SJCRH30 (cell line): ENCODE results near the gene WDR87. TPM values are rescaled to one million over a fixed set of nuclear protein-coding genes. Genes with fewer than 3 reads are reported as not detected.
"Not testable (repeated sequence)": the region's sequence is repeated elsewhere in the genome, so short reads cannot be mapped to it uniquely, and the experiment has no call there.

Source experiments
- DNase-seq, 2 experiments: peaks; one replicate each; pipeline ENCODE4 v3.0.0-alpha.2; 2015 to 2020
- H3K27ac ChIP-seq: fragments of 250-450 bp; sonication (Bioruptor Pico); 2 replicates; pipeline ENCODE4 v1.5.1; 2020; ENCODE audit warnings: mild to moderate bottlenecking, moderate library complexity
- H3K27me3 ChIP-seq: fragments of 250-450 bp; sonication (Bioruptor Pico); 2 replicates; pipeline ENCODE4 v1.5.1; 2020; ENCODE audit warnings: mild to moderate bottlenecking, moderate library complexity
- H3K36me3 ChIP-seq: fragments of 250-450 bp; sonication (Bioruptor Pico); 2 replicates; pipeline ENCODE4 v1.5.1; 2020; ENCODE audit warnings: mild to moderate bottlenecking, moderate library complexity
- H3K4me1 ChIP-seq: fragments of 250-450 bp; sonication (Bioruptor Pico); 2 replicates; pipeline ENCODE4 v1.5.1; 2020; ENCODE audit warnings: mild to moderate bottlenecking, moderate library complexity
- H3K4me3 ChIP-seq: fragments of 250-450 bp; sonication (Bioruptor Pico); 2 replicates; pipeline ENCODE4 v1.5.1; 2020; ENCODE audit warnings: mild to moderate bottlenecking, moderate library complexity
- H3K9me3 ChIP-seq: fragments of 250-450 bp; sonication (Bioruptor Pico); replicated peaks from 2 replicates; pipeline ENCODE4 v1.5.1; 2020; ENCODE audit warnings: mild to moderate bottlenecking, moderate library complexity
- total RNA-seq: library from RNA; depleted of rRNA; stranded (reverse); fragments of >200 nt; shearing (Covaris generic); gene quantifications from 2 replicates; pipeline ENCODE4 v1.2.3, GENCODE V29; 2014; rRNA removed

WDR87 gene
- total RNA-seq, 1 experiment from 2014 or later: not detected

GRCh38 chr19:37876032-37876431 is 30.4 kb downstream of the WDR87 start:
- Histone ChIP-seq H3K27me3 (no peaks in the 10 kb centered on the region), H3K4me3 (no peak overlapping the region), H3K9me3 (no peaks in the 10 kb centered on the region; the same call in 1 of the 2 replicates), H3K36me3 (no peaks in the 10 kb centered on the region), H3K4me1 (no peaks in the 10 kb centered on the region), H3K27ac (no peak overlapping the region)
- DNase-seq: no peak

GRCh38 chr19:37874784-37875183 is 31.6 kb downstream of the WDR87 start:
- Histone ChIP-seq H3K9me3 (peaks cover 4% of the 10 kb centered on the region), H3K36me3 (no peaks in the 10 kb centered on the region)
- DNase-seq: no peak

GRCh38 chr19:37872383-37872782 is 34.0 kb downstream of the WDR87 start:
- DNase-seq: no peak
- Histone ChIP-seq H3K9me3 (peaks cover 8% of the 10 kb centered on the region; the same call in 1 of the 2 replicates), H3K4me1 (no peaks in the 10 kb centered on the region), H3K27ac (no peak overlapping the region), H3K27me3 (no peaks in the 10 kb centered on the region), H3K4me3 (no peak overlapping the region), H3K36me3 (no peaks in the 10 kb centered on the region)

More at GRCh38 chr19:37874784-37875183, 31.6 kb downstream of the WDR87 start:
- no peak overlapping the region for H3K27ac ChIP-seq
- no peaks in the 10 kb centered on the region for H3K27me3 ChIP-seq
- H3K4me3 ChIP-seq: no peak overlapping the region
- H3K4me1 ChIP-seq: no peaks in the 10 kb centered on the region

GRCh38 chr19:37869766-37870340 is 36.5 kb downstream of the WDR87 start:
- no peaks in the 10 kb centered on the region for H3K4me1 ChIP-seq
- peaks cover 8% of the 10 kb centered on the region; the same call in 1 of the 2 replicates for H3K9me3 ChIP-seq
- H3K27ac ChIP-seq: no peak overlapping the region
- no peaks in the 10 kb centered on the region for H3K27me3 ChIP-seq
- DNase-seq: no peak
- H3K4me3 ChIP-seq: no peak overlapping the region
- no peaks in the 10 kb centered on the region for H3K36me3 ChIP-seq

- DNase-seq: no peak
- no peaks in the 10 kb centered on the region for H3K4me1 ChIP-seq
- H3K4me3 ChIP-seq: no peak overlapping the region
- no peaks in the 10 kb centered on the region for H3K27me3 ChIP-seq
- H3K9me3 ChIP-seq: peaks cover 8% of the 10 kb centered on the region; the same call in 1 of the 2 replicates
- H3K27ac ChIP-seq: no peak overlapping the region
- H3K36me3 ChIP-seq: no peaks in the 10 kb centered on the region
Observed at GRCh38 chr19:37867831-37868230, 38.6 kb downstream of the WDR87 start.

- not testable (repeated sequence) for H3K27ac ChIP-seq, H3K4me1 ChIP-seq, H3K27me3 ChIP-seq, H3K36me3 ChIP-seq, H3K4me3 ChIP-seq, H3K9me3 ChIP-seq, DNase-seq
Observed at GRCh38 chr19:37865930-37866329, 40.5 kb downstream of the WDR87 start.

- no peak overlapping the region for H3K4me3 ChIP-seq
- H3K9me3 ChIP-seq: 0 out of 2 replicates have a peak, but pooled peaks cover 2% of the 10 kb centered on the region
- H3K4me1 ChIP-seq: no peaks in the 10 kb centered on the region
- DNase-seq: no peak
- H3K27me3 ChIP-seq: no peaks in the 10 kb centered on the region
- no peaks in the 10 kb centered on the region for H3K36me3 ChIP-seq
- H3K27ac ChIP-seq: no peak overlapping the region
Observed at GRCh38 chr19:37864501-37864900, 41.9 kb downstream of the WDR87 start.

GRCh38 chr19:37855098-37855497 is 51.3 kb downstream of the WDR87 start:
- H3K27ac ChIP-seq: no peak overlapping the region
- no peaks in the 10 kb centered on the region for H3K9me3 ChIP-seq
- no peak for DNase-seq
- H3K4me3 ChIP-seq: no peak overlapping the region
- H3K27me3 ChIP-seq: no peaks in the 10 kb centered on the region
- H3K4me1 ChIP-seq: no peaks in the 10 kb centered on the region
- H3K36me3 ChIP-seq: no peaks in the 10 kb centered on the region

GRCh38 chr19:37845932-37846331 is 60.5 kb downstream of the WDR87 start:
- Histone ChIP-seq H3K36me3 (no peaks in the 10 kb centered on the region), H3K27ac (no peak overlapping the region), H3K9me3 (peaks cover 4% of the 10 kb centered on the region), H3K27me3 (no peaks in the 10 kb centered on the region), H3K4me1 (no peaks in the 10 kb centered on the region), H3K4me3 (no peak overlapping the region)
- DNase-seq: no peak

Other genes with a start within 250 kb of the WDR87 start
- 10.6 and 12.2 TPM in 2 replicates for gene ZNF607, start 186.8 kb downstream of the WDR87 start, total RNA-seq
- gene ZNF573, start 127.0 kb downstream of the WDR87 start, total RNA-seq: 8.5 and 10.7 TPM in 2 replicates
- gene SIPA1L3, start 614 bp upstream of the WDR87 start, total RNA-seq: 17.8 and 19.8 TPM in 2 replicates